GM12872 (cell line): ENCODE data around the gene DIPK1A.

Experiments
- TF ChIP-seq, protein P1 (sequence below): IDR thresholded peaks from 3 replicates; pipeline ENCODE4 v1.5.1; 2011; ENCODE audit warnings: low read depth, mild to moderate bottlenecking, low read length, moderate library complexity; ENCODE audit not compliant: insufficient read depth

DIPK1A gene

DNA sequence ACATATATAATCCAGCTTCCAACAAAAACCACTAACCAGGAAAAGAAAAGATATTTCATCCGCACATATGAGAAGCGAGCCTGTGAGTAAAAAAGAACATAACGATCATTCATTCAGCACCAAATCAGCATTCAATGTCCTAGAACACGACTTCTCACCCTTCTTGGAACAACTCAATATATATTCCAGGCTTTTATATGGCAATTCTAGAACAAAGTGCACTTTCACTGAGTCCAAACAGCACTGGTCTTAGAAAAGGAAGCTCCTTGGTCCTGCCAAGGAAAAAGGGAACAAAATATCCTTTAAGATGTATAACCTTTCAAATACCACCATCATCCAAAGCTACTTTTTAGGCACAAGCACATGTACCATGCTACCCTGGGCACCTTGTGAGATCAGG is 84.9 kb downstream of the DIPK1A start:
- TF ChIP-seq, protein P1, sequence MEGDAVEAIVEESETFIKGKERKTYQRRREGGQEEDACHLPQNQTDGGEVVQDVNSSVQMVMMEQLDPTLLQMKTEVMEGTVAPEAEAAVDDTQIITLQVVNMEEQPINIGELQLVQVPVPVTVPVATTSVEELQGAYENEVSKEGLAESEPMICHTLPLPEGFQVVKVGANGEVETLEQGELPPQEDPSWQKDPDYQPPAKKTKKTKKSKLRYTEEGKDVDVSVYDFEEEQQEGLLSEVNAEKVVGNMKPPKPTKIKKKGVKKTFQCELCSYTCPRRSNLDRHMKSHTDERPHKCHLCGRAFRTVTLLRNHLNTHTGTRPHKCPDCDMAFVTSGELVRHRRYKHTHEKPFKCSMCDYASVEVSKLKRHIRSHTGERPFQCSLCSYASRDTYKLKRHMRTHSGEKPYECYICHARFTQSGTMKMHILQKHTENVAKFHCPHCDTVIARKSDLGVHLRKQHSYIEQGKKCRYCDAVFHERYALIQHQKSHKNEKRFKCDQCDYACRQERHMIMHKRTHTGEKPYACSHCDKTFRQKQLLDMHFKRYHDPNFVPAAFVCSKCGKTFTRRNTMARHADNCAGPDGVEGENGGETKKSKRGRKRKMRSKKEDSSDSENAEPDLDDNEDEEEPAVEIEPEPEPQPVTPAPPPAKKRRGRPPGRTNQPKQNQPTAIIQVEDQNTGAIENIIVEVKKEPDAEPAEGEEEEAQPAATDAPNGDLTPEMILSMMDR = no peak

DNA sequence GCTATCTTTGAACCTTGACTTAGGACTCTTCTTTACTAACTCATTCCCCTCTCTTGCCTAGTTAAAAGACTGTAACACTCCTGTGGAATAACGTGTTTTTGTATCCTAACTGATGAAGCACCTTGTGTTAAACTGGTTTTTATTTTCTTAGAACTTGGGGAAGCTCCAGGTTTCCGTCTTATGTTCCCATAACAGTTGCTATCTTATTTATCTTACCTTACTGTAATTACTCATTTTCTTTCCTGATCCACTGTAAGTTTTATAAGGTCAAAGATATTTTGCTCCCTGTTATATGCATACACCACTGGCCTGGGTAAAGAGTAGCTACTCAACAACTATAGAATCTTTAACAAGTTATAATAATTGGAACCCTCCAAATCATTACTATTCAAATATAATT is 86.3 kb downstream of the DIPK1A start:
- TF ChIP-seq, protein P1 = no peak

DNA sequence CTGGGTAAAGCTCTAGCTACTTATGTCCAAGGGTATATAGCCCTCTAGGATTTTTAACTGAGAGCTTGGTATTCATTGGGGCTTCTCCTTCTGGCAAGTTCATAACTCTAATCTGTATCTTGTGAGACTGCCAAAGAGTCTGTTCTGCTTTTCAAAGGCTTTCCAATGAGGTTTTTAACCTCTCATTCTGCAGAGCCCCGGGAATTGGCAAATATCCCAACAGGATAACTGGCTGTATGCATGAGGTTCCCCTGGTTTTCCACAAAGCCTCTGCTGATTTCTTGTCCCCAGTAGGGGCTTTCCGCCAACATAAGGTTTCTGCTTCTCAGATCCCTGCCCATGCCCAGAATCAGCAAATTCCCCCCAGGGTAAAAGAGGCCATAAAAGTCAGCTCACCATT is 88.5 kb downstream of the DIPK1A start:
- TF ChIP-seq, protein P1 = no peak

DNA sequence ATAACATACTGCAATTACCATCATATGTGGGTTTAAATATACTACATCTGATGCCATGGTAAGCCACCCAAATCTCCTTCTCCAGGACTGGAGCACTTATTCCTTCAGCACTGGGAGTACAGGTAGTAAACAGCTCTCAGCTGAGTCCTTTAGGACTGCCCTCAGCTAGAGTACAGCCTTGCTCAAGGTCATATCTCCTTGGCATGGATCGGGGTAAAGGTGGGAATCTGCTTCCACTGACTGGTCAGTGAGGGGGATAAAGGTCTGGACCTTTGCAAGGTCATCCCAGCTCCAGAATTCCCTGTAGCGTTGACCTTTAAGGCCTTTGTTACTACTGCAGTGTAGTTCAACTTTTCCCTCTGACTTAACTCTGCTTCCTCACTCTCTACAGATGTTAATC is 90.7 kb downstream of the DIPK1A start:
- TF ChIP-seq, protein P1 = no peak

DNA sequence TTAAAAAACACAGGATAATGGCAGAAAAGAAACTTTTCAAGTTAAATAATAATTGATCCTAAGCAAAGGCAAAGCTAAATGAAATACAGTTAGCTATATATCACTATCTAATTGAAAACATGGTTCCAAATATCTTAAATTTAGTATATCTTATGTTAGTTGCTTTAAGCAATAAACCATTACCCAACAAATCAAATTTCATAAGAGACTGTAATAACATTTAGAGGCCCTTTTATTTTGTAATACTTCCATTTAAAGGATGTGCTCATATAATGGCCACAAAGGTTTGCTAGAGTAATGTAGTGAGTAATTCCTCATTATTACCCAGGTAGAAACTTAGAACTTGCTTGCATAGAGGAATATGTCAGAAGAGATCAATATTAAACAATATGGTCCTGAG is 97.1 kb downstream of the DIPK1A start:
- TF ChIP-seq, protein P1 = no peak

DNA sequence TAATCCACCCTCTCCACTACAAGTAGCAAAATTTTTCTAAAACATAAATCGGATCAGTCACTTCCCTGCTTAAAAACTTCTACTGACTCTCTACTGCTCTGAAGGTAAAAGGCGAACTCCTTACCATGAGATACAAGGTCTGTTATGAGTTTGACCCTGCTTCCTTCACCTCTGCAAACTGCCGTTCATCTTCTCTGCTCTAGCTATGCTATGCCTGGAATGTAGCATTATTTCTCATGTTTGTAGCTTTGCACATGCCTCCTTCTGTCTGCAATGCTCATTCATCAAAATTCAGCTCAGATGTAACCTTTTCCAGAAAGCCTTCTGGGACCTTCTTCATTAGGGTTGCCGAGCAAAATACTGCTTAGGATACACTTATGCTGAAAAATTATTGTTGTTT is 98.7 kb downstream of the DIPK1A start:
- TF ChIP-seq, protein P1 = no peak

DNA sequence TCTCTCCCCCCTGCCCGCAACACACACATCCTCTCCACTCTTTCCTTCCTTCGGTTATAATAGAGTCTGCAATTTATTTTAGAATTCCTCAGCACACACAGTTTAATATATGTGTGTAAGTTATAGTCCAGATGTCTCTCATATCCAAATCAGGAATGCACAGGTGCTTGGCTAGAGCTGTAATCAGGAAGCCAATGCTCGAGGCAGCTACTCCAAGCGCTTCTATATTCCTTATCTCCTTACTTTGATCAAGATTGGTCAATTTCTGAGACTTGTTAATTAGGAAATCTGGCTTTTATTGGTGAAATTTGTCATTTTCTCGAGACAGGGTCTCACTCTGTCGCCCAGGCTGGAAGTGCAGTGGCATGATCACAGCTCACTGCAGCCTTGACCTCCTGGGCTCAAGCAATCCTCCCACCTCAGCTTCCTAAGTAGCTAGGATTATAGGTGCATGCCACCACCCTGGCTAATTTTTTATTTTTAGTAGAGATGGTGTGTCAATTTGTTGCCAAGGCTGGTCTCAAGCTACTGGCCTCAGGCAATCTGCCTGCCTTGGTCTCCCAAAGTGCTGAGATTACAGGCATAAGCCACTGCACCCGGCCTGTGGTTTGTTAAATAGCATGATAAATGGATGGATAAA is 101.7 kb downstream of the DIPK1A start:
- TF ChIP-seq, protein P1 = no peak
